GM19035 (cell line): ENCODE data around the gene LGALS12.
"Not testable (repeated sequence)": the region's sequence is repeated elsewhere in the genome, so short reads cannot be mapped to it uniquely, and the experiment has no call there.

Experiments
- ATAC-seq: cut with Tn5 transposase; IDR thresholded peaks from one replicate; pipeline ENCODE4 v1.9.1; 2021; ENCODE audit not compliant: unreplicated experiment

The LGALS12 gene

GRCh38 chr11:63532799-63533475 is 27.1 kb downstream of the LGALS12 start:
- no peak for ATAC-seq

- ATAC-seq, result no peak
Observed at GRCh38 chr11:63534076-63534475, 28.2 kb downstream of the LGALS12 start.

- peak; percentile 57 for ATAC-seq
Observed at GRCh38 chr11:63534895-63535461, 29.1 kb downstream of the LGALS12 start.

GRCh38 chr11:63535734-63536133 is 29.9 kb downstream of the LGALS12 start:
- no peak for ATAC-seq

GRCh38 chr11:63536669-63537292 is 30.9 kb downstream of the LGALS12 start, which contains the start of gene PLAAT4:
TSS of gene PLAAT4 (plus strand) at chr11:63536808. CDS start at chr11:63536869, 61 bp downstream.
- no peak for ATAC-seq

GRCh38 chr11:63537293-63538101 is 31.6 kb downstream of the LGALS12 start:
- ATAC-seq, result no peak

- not testable (repeated sequence) for ATAC-seq
Observed at GRCh38 chr11:63542506-63542905, 36.6 kb downstream of the LGALS12 start.

GRCh38 chr11:63543711-63544110 is 37.8 kb downstream of the LGALS12 start:
- ATAC-seq, result no peak

- no peak for ATAC-seq
Observed at GRCh38 chr11:63547061-63547460, 41.2 kb downstream of the LGALS12 start.

GRCh38 chr11:63548178-63548577 is 42.3 kb downstream of the LGALS12 start:
- no peak for ATAC-seq

- no peak for ATAC-seq
Observed at GRCh38 chr11:63549411-63549810, 43.5 kb downstream of the LGALS12 start.

GRCh38 chr11:63550156-63550700 is 44.3 kb downstream of the LGALS12 start:
- not testable (repeated sequence) for ATAC-seq

- no peak for ATAC-seq
Observed at GRCh38 chr11:63551091-63551888, 45.4 kb downstream of the LGALS12 start.

GRCh38 chr11:63551889-63552266 is 46.0 kb downstream of the LGALS12 start:
- ATAC-seq, result no peak

- no peak for ATAC-seq
Observed at GRCh38 chr11:63552921-63553320, 47.0 kb downstream of the LGALS12 start.

GRCh38 chr11:63553759-63554158 is 47.9 kb downstream of the LGALS12 start:
- peak; percentile 67 for ATAC-seq

GRCh38 chr11:63554877-63555223 is 49.0 kb downstream of the LGALS12 start:
- ATAC-seq, result no peak

- no peak for ATAC-seq
Observed at GRCh38 chr11:63556404-63557013, 50.6 kb downstream of the LGALS12 start.

- ATAC-seq, result no peak
Observed at GRCh38 chr11:63557570-63557969, 51.7 kb downstream of the LGALS12 start.
